Stimulated activated CD4-positive, alpha-beta T cell treated with anti-CD3 and anti-CD28 coated beads, Interleukin-2, amount 100 ng/mL, for 48 hours (primary cell): Measurements from ENCODE around the gene NDUFV3.
"Not testable (repeated sequence)": the region's sequence is repeated elsewhere in the genome, so short reads cannot be mapped to it uniquely, and the experiment has no call there.

Source experiments
- DNase-seq, 2 donors: peaks; one replicate each; pipeline ENCODE4 v3.0.0-alpha.2; 2020

NDUFV3 gene

GRCh38 chr21:42858185-42858847 is 34.8 kb upstream of the NDUFV3 start:
- no peak for DNase-seq

DNA sequence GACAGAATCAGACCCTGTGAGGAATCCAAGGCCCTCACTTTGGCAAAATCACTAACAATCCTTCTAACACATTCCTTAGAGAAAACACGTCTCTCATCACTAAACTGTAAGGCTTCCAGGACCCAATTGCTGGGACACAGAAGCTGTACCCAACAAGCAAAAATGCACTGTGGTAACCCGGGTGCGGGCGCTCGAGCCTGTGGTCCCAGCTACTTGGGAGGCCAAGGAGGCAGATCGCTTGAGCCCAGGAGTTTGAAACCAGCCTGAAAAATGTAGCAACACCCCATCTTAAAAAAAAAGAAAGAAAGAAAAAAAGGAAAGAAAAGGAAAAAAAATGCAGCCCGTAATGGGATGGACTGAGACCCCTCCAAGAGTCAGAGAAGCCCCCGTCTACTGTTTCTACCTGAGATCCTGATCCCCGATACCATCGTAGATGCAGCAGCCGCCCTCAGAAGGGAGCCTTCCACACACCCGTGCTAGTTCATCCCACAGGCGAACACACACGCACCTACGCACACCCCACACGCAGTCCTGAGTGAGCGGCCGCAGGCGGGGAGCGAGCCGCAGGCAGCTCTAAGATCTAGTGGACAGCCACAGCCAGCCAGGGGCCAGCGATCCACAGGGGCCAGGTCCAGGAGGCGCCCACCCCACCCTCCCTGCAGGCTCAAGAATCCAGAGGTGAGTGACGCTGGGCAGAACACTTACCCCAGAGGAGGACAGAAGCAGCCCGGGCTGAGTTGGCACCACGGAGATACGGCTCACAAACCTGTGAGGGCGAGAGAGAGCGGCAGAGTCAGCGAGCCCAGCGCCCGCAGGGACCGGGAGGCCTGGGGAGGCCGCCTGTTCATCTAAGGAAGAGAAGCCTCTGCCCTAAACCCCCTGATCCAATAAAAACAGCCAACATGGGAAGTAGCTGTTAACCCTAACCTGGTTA is 33.9 kb upstream of the NDUFV3 start:
- DNase-seq = no peak

DNA sequence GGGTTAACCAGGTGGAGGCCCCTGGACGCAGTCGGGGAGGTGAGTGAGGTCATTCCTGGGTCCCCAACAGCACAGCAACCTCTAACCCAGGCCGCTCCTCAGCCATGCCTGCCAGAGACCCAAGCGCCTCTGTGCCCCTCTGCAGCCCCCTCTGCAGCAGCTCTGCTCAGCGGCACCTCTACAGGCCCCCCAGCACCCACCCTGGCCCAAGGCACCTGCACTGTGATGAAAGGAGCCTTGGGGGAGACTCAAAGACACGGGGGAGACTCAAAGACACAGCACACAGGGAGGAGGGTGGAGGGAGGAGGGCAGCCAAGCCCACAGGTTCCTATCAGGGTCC is 33.2 kb upstream of the NDUFV3 start:
- DNase-seq = no peak

DNA sequence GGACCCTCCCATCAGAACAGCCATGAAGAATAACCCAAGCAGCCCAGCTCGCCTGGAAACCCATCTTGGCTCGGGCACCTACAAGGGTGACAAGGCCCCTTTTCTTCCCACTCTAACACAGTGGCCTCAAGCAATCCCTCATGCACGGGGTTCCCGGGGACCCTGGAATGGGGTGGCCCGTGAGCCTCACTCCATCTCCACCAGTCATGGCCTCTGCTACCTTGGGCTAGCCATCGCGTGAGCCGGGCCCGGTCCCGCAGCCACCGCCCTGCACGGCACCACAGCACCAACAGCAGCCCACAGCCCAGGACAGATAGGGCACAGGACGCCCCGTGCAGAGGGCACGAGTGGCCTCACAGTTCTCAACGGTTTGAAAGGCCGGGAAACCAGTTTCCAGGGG is 32.8 kb upstream of the NDUFV3 start:
- no peak for DNase-seq

DNA sequence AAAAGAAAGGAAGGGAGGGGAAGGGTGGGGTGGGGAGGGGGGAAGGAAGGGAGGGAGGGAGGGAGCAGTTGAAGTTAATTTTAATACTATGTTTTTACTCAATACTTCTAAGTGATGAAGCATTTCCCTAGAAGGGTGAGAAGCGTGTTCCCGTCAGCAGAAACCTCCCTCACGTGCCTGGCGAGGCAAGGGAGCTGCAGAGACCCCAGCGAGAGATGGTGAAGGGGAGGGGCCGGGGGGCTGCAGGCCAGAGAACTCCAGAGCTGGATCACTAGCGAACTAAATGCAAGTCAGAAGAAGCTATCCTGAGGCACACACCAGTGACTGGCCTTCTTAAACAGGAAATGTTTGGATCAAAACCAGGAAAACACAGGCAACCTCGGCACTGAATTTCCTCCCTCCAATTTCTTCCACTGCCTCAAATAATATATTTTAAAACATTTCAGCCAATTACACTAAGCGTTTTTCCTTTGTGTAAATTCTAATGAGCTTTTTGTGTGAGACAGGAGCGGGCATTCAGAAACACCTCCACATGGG is 31.7 kb upstream of the NDUFV3 start:
- no peak for DNase-seq

DNA sequence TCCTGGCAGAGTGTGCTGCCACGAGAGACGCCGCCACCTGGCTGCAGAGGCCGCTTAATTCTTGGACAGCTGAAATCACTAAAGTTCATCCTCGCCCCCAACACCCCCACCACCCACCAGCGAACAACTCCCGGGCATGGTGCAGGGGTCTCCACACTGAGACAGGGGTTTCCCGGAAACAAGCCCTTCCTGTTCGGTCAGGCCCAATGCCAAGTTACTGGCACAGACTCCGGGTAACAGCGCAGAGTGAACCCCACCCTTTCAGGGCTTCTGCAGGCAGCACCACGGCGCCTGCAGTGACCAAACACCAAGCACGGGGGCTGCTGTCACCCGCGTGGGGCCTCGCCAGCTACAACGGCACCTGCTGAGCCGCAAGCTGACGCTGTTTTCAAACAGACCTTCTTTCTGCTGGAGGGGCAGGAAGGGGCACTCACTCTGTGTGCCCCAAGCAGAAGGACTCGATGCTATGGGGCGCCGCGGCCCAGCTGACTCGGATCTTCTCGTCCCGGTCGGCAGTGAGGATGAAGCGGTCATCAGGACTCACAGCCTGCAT is 31.2 kb upstream of the NDUFV3 start:
- DNase-seq = no peak

- no peak for DNase-seq
Measured at GRCh38 chr21:42862774-42863503, 30.2 kb upstream of the NDUFV3 start.

- DNase-seq = no peak
Measured at GRCh38 chr21:42863504-42863870, 29.6 kb upstream of the NDUFV3 start.

- no peak for DNase-seq
Measured at GRCh38 chr21:42864286-42864685, 28.8 kb upstream of the NDUFV3 start.

DNA sequence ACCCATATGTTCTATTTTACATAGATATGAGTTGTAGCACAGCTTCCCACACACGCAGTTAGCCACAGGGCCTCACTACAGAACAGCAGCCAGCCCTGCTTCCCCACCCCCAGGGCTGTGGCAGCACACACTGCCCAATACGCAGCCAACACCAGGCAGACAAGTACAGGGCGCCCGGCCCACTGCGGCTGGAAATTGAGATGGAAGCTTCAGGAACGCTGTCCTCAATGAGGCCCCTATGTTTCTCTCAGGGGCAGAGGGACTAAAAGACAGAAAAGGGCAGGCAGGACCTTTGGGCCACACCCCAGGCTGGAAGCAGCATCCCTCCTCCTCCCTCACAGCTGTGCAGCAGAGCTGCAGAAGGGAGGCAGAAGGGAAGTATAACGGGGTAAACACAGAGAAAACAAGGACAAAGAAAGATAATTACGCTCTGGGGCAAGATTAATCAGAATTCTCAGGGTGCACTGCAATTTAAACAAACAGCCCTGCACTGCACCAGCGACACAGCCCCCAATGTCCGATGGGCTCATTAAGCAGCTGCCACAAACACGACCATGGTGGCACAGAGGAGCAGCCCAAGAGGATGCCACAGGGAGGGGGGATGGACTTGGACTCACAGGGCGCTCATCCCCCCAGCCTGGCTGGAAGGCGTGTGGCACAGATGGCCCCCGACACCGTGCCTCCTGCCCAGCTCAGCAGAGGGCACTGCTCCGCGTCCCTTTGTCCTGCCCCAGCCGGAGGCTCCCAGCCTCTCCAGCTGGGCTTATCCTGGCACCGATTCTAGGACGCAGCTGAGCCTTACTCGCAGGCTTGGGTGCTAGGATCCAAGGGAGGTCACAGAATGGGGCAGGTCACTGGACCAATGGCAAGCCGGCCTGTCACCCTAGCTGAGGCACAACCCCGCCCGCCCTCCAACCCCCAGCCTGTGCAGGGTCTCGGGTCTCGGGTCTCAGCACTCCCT is 28.0 kb upstream of the NDUFV3 start:
- DNase-seq = no peak

- no peak for DNase-seq
Measured at GRCh38 chr21:42865776-42866160, 27.3 kb upstream of the NDUFV3 start.

DNA sequence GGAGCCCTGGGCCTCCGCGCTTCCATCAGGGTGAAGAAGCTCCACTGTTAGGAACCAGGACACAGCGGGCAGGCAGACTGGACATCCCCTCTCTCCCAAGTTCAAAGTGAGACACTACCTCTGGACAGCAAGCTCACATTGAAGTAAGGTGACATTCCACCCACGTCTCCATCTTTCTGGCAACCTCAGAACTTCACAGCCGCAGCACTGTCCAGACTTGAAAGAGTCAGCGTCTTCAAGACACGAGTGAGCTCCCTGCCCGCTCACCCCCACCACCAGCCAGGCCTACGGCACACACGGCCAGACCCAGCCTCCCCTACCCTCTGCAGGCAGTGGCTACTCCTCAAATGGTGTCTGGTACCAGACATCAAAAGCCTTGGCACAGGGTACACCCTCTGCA is 24.9 kb upstream of the NDUFV3 start:
- no peak for DNase-seq

DNA sequence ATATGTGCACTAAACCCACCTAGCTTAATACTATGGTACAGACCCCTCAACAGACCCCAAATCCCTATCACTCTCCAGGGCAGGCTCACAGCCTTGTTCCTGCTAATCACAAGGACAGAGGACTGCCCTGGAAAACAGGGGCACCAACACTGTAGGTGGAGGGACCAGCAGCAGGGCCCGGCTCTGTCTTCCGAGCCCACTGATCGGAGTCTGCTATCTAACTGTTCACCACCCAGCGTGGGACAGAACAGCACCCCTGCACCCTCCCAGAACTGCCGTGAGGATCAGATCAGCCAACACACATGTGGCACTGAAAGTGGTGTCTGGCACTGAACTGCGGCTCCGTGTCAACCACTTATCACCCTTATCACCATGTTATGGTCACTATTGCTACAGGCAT is 20.0 kb upstream of the NDUFV3 start:
- DNase-seq = no peak

DNA sequence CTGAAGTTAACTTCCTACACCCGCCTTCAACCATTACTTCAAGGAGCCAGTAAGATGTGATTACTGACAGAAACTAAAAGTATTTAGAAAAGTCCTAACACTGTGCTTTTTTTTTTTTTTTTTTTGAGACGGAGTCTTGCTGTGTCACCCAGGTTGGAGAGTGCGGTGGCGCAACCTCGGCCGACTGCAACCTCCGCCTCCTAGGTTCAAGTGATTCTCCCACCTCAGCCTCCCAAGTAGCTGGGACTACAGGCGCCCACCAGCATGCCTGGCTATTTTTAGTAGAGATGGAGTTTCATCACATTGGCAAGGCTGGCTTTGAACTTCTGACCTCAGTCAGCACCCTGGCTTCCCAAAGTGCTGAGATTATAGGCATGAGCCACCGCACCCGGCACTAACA is 17.3 kb upstream of the NDUFV3 start:
- not testable (repeated sequence) for DNase-seq

DNA sequence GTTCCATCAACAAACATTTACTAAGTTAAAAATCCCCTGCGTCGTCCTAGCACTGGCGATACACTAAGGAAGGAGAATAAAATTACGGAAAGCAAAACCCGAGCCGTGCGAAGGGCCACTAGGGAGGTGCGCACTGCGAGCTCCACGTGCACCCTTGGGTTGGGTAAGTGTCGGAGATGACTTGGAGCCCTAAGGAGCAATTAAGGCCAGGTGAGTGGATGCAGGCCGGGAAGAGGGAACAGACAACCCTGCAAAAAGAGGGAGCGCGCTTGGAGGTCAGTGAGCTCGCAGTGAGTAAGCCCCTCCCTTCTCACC is 14.5 kb upstream of the NDUFV3 start:
- DNase-seq = no peak

DNA sequence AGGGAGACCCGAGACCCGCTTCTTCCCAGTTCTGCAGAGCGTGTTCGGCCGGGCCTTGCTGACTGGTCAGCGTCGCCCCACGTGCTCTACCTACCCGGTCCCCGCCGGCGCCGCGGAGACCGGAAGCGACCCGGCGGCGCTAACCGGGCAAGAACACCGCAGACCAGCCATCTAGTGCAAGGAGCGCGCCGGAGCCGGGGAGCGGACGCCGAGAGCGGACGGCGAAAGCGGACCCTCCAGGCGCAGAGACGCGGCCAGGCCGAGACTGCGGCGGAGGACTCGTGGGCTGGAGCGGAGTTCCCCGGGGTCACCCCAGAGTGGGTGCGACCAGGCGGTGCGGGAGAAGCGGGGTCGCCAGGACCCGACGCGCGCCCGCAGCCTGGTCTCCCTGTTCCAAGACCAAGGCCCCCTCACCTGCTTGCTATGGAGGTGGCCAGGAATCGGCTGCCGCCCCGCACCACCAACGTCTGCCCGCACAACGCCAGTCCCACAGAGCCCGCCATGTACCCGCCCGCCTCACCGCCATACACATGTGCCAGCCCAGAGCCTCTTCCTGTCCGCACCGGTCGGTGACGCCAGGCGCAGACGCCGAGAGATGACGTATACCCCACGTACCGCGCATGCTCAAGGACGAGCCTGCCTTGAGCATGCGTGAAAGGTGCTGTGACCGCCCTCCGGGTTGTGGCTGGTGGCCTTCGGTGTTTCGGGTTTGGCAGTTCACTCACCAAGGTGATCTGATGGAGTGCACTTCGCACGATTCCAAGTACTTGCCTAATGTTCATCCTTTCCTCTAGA is 13.9 kb upstream of the NDUFV3 start, which contains the start of gene WDR4:
Gene WDR4 (minus strand): TSS at position 547 of the 795 bp plus-strand sequence. CDS start 44 bp downstream, at position 503.
- DNase-seq = peak; percentile 97 to 99

DNA sequence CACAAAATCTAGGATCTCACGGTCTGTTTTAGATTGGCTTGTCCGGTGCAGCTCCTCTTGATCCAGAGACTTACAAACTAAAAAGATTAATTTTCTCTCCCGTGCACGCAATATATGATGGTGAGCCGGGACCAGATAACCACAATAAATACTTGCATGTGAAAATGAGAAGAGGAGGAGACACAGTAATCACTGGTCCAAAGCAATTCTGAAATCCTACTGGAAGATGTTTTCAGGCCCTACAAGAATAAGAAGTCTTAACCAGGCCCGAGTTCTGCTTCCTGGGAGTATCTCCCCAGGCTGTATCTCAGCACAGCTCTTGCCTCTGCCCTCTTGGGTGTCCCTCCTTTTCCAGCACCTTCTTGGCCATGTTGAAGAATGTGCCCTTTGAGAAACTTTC is 12.8 kb upstream of the NDUFV3 start:
- DNase-seq = no peak

DNA sequence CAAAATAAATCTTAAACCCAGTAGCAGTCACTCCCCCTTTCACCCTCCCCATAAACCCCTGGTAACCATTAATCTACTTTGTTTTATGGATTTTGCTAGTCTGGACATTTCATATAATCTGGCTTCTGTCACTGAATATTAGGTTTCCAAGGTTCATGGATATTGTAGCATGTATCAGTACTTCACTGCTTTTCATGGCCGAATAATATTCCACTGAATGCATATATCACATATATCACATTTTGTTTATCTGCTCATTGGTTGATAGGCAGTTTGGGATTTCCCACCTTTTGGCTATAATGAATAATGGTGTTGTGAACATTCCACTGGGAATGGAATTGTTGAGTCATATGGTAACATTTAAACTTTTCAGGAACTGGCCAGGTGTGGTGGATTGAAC is 9.2 kb upstream of the NDUFV3 start:
- no peak for DNase-seq

DNA sequence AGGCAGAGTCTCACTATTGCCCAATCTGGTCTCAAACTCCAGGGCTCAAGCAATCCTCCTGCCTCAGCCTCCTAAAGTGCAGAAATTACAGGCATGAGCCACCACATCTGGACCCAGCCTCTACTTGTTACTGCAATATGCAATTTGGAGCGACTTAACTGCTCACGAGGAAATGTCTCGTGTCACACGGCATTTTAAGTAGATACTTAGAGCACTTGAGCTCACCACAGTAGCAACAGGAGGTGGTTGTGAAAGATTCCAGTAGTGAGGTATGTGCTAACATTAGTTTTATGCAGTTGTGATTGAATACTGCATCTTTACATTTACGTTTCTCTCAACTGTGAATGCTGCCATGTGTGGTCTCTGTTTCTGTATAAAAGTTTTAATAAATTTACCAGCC is 5.8 kb upstream of the NDUFV3 start:
- no peak for DNase-seq

DNA sequence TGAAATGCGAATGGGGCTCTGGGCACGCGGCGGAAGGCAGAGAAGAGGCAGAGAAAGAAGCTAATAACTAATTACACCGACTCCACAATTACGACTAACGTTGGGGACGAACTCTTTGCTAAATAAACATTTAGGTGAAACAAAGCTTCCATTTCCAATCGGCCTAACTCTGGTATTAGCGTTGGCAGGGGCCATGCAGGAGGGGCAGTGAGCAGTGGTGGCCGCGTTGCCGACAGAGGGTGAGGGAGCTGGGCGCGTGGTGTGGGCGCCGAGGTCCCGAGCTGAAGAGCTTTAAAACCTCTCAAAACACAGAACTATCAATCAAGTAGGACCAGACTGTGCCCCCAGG is 553 bp upstream of the NDUFV3 start:
- peak in 1 of 2 donors; percentile 3 for DNase-seq

DNA sequence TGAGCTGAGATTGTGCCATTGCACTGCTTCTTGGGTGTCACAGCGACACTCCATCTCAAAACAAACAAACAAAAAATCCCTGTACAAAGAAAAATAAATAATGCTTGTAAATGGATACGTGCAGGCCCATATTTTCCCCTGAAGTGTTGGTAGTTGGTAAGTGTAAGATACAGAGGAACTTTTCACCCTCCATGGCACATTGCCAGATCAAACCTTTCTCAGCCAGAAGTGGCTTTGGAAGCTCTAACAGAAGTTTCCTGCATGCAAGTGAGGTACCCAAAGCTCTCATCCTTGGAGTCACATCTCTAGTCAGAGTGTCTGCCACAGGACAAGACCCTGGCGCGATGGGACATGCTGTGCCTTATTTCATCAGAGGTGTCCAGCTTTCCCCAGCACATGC is 7.3 kb downstream of the NDUFV3 start:
- DNase-seq = no peak
